ENCODE data around the gene EBF3. TPM values are rescaled to one million over a fixed set of nuclear protein-coding genes. Genes with fewer than 3 reads are reported as not detected.

EBF3 gene
- total RNA-seq, 2 experiments from 2014 or later = not detected

DNA sequence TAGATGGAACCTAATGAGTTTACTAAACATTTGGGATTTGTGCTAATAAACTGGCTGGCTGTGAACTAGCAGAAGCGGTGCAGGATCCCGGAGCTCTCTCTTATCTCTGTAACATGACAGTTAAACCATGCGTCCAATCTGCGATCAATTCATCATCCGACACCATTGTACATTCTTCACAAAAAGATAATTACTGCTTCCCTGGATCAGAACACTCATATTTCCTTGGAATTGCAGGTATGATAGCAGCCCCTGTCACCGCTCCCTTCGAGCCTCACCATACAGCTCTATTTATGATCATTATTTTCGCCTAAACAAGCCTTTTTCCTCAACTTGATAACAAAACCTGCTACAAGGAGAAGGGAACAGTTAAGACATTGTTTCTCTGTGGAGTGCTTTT lies 18.5 kb downstream of the EBF3 start:
- H3K27ac Mint-ChIP-seq = no peak overlapping the region
- intact Hi-C loops (cut with DNase I, micrococcal nuclease) = no loop called here
- Histone ChIP-seq H3K4me3 (ENCODE audit: low read length) (no peak overlapping the region), H3K4me1 (ENCODE audit: insufficient read depth, low read length) (no peaks in the 10 kb centered on the region), H3K27ac (ENCODE audit: low read depth in 1 of 2, low read length in 2 of 2) (no peak overlapping the region), H3K36me3 (ENCODE audit: insufficient read depth, low read length) (no peaks in the 10 kb centered on the region), H3K9me3 (ENCODE audit: control insufficient read depth in 1 of 2, insufficient read depth in 1 of 2, low read length in 2 of 2) (no peaks in the 10 kb centered on the region), H3K27me3 (ENCODE audit: control insufficient read depth in 1 of 2, insufficient read depth in 2 of 2, low read length in 2 of 2) (peaks cover 5 to 10% of the 10 kb centered on the region in 2 experiments)
- no peak overlapping the region for H3K4me3 Mint-ChIP-seq
- TF ChIP-seq CTCF (IDR thresholded peaks at IDR 0.05) = no peak
- no peaks in the 10 kb centered on the region for H3K4me1 Mint-ChIP-seq (ENCODE audit: low read depth)
- peaks cover 49% of the 10 kb centered on the region for H3K27me3 Mint-ChIP-seq
- DNase-seq = no peak
- CTCF ChIA-PET = no interaction called here
- POLR2A ChIA-PET = no interaction called here
- no peaks in the 10 kb centered on the region for H3K36me3 Mint-ChIP-seq (ENCODE audit: low read depth)
- no peak for ATAC-seq (ENCODE audit: poor library complexity)
- no peaks in the 10 kb centered on the region for H3K9me3 Mint-ChIP-seq

GRCh38 chr10:129945064-129945463 lies 19.0 kb downstream of the EBF3 start:
- no peaks in the 10 kb centered on the region for H3K4me1 ChIP-seq (ENCODE audit: insufficient read depth, low read length)
- ATAC-seq (ENCODE audit: poor library complexity) = no peak
- H3K4me1 Mint-ChIP-seq (ENCODE audit: low read depth) = no peaks in the 10 kb centered on the region
- no peak overlapping the region for H3K27ac ChIP-seq (ENCODE audit: low read depth in 1 of 2, low read length in 2 of 2)
- DNase-seq = no peak
- no peaks in the 10 kb centered on the region for H3K36me3 ChIP-seq (ENCODE audit: insufficient read depth, low read length)
- ChIA-PET CTCF (no interaction called here), POLR2A (no interaction called here)
- no peak overlapping the region for H3K4me3 ChIP-seq (ENCODE audit: low read length)
- H3K27ac Mint-ChIP-seq = no peak overlapping the region
- H3K4me3 Mint-ChIP-seq = no peak overlapping the region
- H3K36me3 Mint-ChIP-seq (ENCODE audit: low read depth) = no peaks in the 10 kb centered on the region
- peaks cover 5 to 10% of the 10 kb centered on the region in 2 experiments for H3K27me3 ChIP-seq (ENCODE audit: control insufficient read depth in 1 of 2, insufficient read depth in 2 of 2, low read length in 2 of 2)
- TF ChIP-seq CTCF (IDR thresholded peaks at IDR 0.05) = no peak
- no peaks in the 10 kb centered on the region for H3K9me3 Mint-ChIP-seq
- intact Hi-C loops (cut with DNase I, micrococcal nuclease) = no loop called here
- no peaks in the 10 kb centered on the region for H3K9me3 ChIP-seq (ENCODE audit: control insufficient read depth in 1 of 2, insufficient read depth in 1 of 2, low read length in 2 of 2)
- H3K27me3 Mint-ChIP-seq = peaks cover 44% of the 10 kb centered on the region

GRCh38 chr10:129944456-129944855 lies 19.6 kb downstream of the EBF3 start:
- Histone ChIP-seq H3K27me3 (ENCODE audit: control insufficient read depth in 1 of 2, insufficient read depth in 2 of 2, low read length in 2 of 2) (peaks cover 4 to 10% of the 10 kb centered on the region in 2 experiments), H3K36me3 (ENCODE audit: insufficient read depth, low read length) (no peaks in the 10 kb centered on the region), H3K9me3 (ENCODE audit: control insufficient read depth in 1 of 2, insufficient read depth in 1 of 2, low read length in 2 of 2) (no peaks in the 10 kb centered on the region), H3K27ac (ENCODE audit: low read depth in 1 of 2, low read length in 2 of 2) (no peak overlapping the region), H3K4me1 (ENCODE audit: insufficient read depth, low read length) (no peaks in the 10 kb centered on the region), H3K4me3 (ENCODE audit: low read length) (no peak overlapping the region)
- CTCF ChIA-PET = no interaction called here
- ATAC-seq (ENCODE audit: poor library complexity) = no peak
- Mint-ChIP-seq H3K4me1 (ENCODE audit: low read depth) (no peaks in the 10 kb centered on the region), H3K9me3 (no peaks in the 10 kb centered on the region), H3K4me3 (no peak overlapping the region), H3K36me3 (ENCODE audit: low read depth) (no peaks in the 10 kb centered on the region), H3K27ac (no peak overlapping the region), H3K27me3 (peaks cover 43% of the 10 kb centered on the region)
- DNase-seq = no peak
- POLR2A ChIA-PET = no interaction called here
- no peak for TF ChIP-seq CTCF (IDR thresholded peaks at IDR 0.05)
- intact Hi-C loops (cut with DNase I, micrococcal nuclease) = no loop called here
